Esophagus squamous epithelium (tissue), 4 donors: ENCODE data around the gene TMEM95.

Experiments used
- CTCF ChIP-seq, 6 experiments: fragments of 450-650 bp in 4 of 6; fragments of 200-600 bp in 2 of 6; sonication (generic) in 2 of 6; IDR thresholded peaks; one replicate each; pipeline ENCODE4 v1.5.1; 2016 to 2019; ENCODE audit warnings: antibody characterized with exemption in 6 of 6, mild to moderate bottlenecking in 4 of 6, moderate library complexity in 4 of 6
- POLR2A ChIP-seq, 4 donors: fragments of 450-650 bp; IDR thresholded peaks; one replicate each; pipeline ENCODE4 v1.6.1; 2017; ENCODE audit warnings: antibody characterized with exemption in 4 of 4, mild to moderate bottlenecking in 4 of 4, moderate library complexity in 3 of 4

- no peak for TF ChIP-seq CTCF (IDR thresholded peaks at IDR 0.05)
- TF ChIP-seq POLR2A (IDR thresholded peaks at IDR 0.05), result no peak
Observed at GRCh38 chr17:7313890-7314718, 40.9 kb upstream of the TMEM95 start.
